Neural cell (in vitro differentiated cells): ENCODE results near the gene KIZ.

Source experiments
- CTCF ChIP-seq: fragments of 450-650 bp; IDR thresholded peaks from 2 replicates; pipeline ENCODE4 v1.5.1; 2014; ENCODE audit warnings: antibody characterized with exemption, mild to moderate bottlenecking, moderate library complexity; ENCODE audit not compliant: poor library complexity, severe bottlenecking
- EP300 ChIP-seq: fragments of 450-650 bp; conservative IDR thresholded peaks from 2 replicates; pipeline ENCODE4 v1.6.1; 2014; ENCODE audit warnings: antibody characterized with exemption, mild to moderate bottlenecking, moderate library complexity; ENCODE audit not compliant: poor library complexity, severe bottlenecking
- EZH2 ChIP-seq: fragments of 200-600, 300-800 bp; shearing (Covaris generic), sonication (generic); IDR thresholded peaks from 2 replicates; pipeline ENCODE4 v1.6.1; 2014; ENCODE audit warnings: antibody characterized with exemption, low read length, borderline replicate concordance, mild to moderate bottlenecking; ENCODE audit not compliant: insufficient read depth, poor library complexity, severe bottlenecking
- RAD21 ChIP-seq: fragments of 450-650 bp; conservative IDR thresholded peaks from 2 replicates; pipeline ENCODE4 v1.6.1; 2014; ENCODE audit warnings: antibody characterized with exemption, mild to moderate bottlenecking, moderate library complexity
- REST ChIP-seq: IDR thresholded peaks from 2 replicates; pipeline ENCODE4 v1.6.1; 2012; ENCODE audit warnings: borderline replicate concordance

GRCh38 chr20:21278829-21279228, 152.9 kb downstream of the KIZ start:
- TF ChIP-seq CTCF (no peak), REST (no peak), EZH2 (no peak), RAD21 (no peak), EP300 (no peak)
